H9 (cell line): Measurements from ENCODE around the gene SLC4A2. TPM values are rescaled to one million over a fixed set of nuclear protein-coding genes. Genes with fewer than 3 reads are reported as not detected.

Source experiments
- DNase-seq: peaks from one replicate; pipeline ENCODE4 v3.0.0-alpha.2; 2017
- H2AFZ ChIP-seq: one replicate; pipeline ENCODE4 v1.6.1; 2013; ENCODE audit warnings: mild to moderate bottlenecking, low read length, control low read depth, moderate library complexity
- H2AK5ac ChIP-seq: 2 replicates; pipeline ENCODE4 v1.6.1; 2013; ENCODE audit warnings: low read length, control low read depth, mixed read lengths; ENCODE audit not compliant: insufficient read length
- H2BK120ac ChIP-seq: one replicate; pipeline ENCODE4 v1.6.1; 2013; ENCODE audit warnings: low read depth, mild to moderate bottlenecking, low read length, control low read depth, inconsistent platforms; ENCODE audit not compliant: poor library complexity, severe bottlenecking
- H2BK12ac ChIP-seq: 2 replicates; pipeline ENCODE4 v1.6.1; 2013; ENCODE audit warnings: low read length, control low read depth, mixed read lengths, low read depth; ENCODE audit not compliant: insufficient read length
- H2BK15ac ChIP-seq: 2 replicates; pipeline ENCODE4 v1.6.1; 2013; ENCODE audit warnings: low read depth, low read length, control low read depth
- H2BK20ac ChIP-seq: one replicate; pipeline ENCODE4 v1.6.1; 2013; ENCODE audit warnings: low read depth, mild to moderate bottlenecking, low read length, control low read depth, inconsistent platforms; ENCODE audit not compliant: poor library complexity, severe bottlenecking
- H2BK5ac ChIP-seq: 2 replicates; pipeline ENCODE4 v1.6.1; 2013; ENCODE audit warnings: low read length, control low read depth, mixed read lengths; ENCODE audit not compliant: insufficient read length
- H3K14ac ChIP-seq: 2 replicates; pipeline ENCODE4 v1.6.1; 2013; ENCODE audit warnings: low read length, control low read depth; ENCODE audit not compliant: insufficient read depth
- H3K18ac ChIP-seq: 2 replicates; pipeline ENCODE4 v1.6.1; 2013; ENCODE audit warnings: low read depth, mild to moderate bottlenecking, mixed read lengths, low read length, control low read depth; ENCODE audit not compliant: insufficient read length
- H3K23ac ChIP-seq: 2 replicates; pipeline ENCODE4 v1.6.1; 2013; ENCODE audit warnings: low read length, control low read depth, mixed read lengths, low read depth; ENCODE audit not compliant: insufficient read length
- H3K23me2 ChIP-seq: 2 replicates; pipeline ENCODE4 v1.6.1; 2013; ENCODE audit warnings: low read depth, mild to moderate bottlenecking, mixed read lengths, low read length, control low read depth; ENCODE audit not compliant: insufficient read length, poor library complexity, severe bottlenecking
- H3K27ac ChIP-seq: 2 replicates; pipeline ENCODE4 v1.5.1; 2013; ENCODE audit warnings: low read length, control low read depth, mixed read lengths, low read depth; ENCODE audit not compliant: insufficient read length
- H3K27me3 ChIP-seq: 2 replicates; pipeline ENCODE4 v1.6.1; 2013; ENCODE audit warnings: low read length, control low read depth, inconsistent platforms; ENCODE audit not compliant: insufficient read depth
- H3K4ac ChIP-seq: 2 replicates; pipeline ENCODE4 v1.6.1; 2013; ENCODE audit warnings: low read depth, mild to moderate bottlenecking, control low read depth, inconsistent platforms, low read length, moderate library complexity
- H3K4me1 ChIP-seq: 2 replicates; pipeline ENCODE4 v1.6.1; 2013; ENCODE audit warnings: low read length, control low read depth, inconsistent platforms; ENCODE audit not compliant: insufficient read depth
- H3K4me2 ChIP-seq: 2 replicates; pipeline ENCODE4 v1.6.1; 2013; ENCODE audit warnings: low read length, control low read depth, mixed read lengths; ENCODE audit not compliant: insufficient read length, insufficient read depth
- H3K56ac ChIP-seq: 2 replicates; pipeline ENCODE4 v1.6.1; 2013; ENCODE audit warnings: low read depth, mild to moderate bottlenecking, mixed read lengths, low read length, control low read depth; ENCODE audit not compliant: insufficient read length
- H3K79me1 ChIP-seq: 2 replicates; pipeline ENCODE4 v1.6.1; 2013; ENCODE audit warnings: low read depth, mild to moderate bottlenecking, moderate library complexity, low read length, control low read depth, inconsistent platforms; ENCODE audit not compliant: insufficient read depth, poor library complexity, severe bottlenecking
- H3K79me2 ChIP-seq: 2 replicates; pipeline ENCODE4 v1.6.1; 2013; ENCODE audit warnings: low read length, control low read depth, inconsistent platforms; ENCODE audit not compliant: insufficient read depth
- H3K9ac ChIP-seq: 2 replicates; pipeline ENCODE4 v1.6.1; 2013; ENCODE audit warnings: low read length, control low read depth, mixed read lengths; ENCODE audit not compliant: insufficient read length; ENCODE audit errors: extremely low read depth
- H3K9me3 ChIP-seq: one replicate; pipeline ENCODE4 v1.6.1; 2013; ENCODE audit warnings: low read depth, low read length, inconsistent platforms; ENCODE audit not compliant: control insufficient read depth
- H3T11ph ChIP-seq: one replicate; pipeline ENCODE4 v1.6.1; 2013; ENCODE audit warnings: mild to moderate bottlenecking, low read length, control low read depth, inconsistent platforms
- H4K20me1 ChIP-seq: one replicate; pipeline ENCODE4 v1.6.1; 2013; ENCODE audit not compliant: control insufficient read depth, insufficient read length, insufficient read depth
- H4K5ac ChIP-seq: 2 replicates; pipeline ENCODE4 v1.6.1; 2013; ENCODE audit warnings: low read depth, mild to moderate bottlenecking, mixed read lengths, low read length, control low read depth; ENCODE audit not compliant: insufficient read length
- H4K8ac ChIP-seq: replicated peaks from 2 replicates; pipeline ENCODE4 v1.6.1; 2013; ENCODE audit warnings: low read length, control low read depth, mixed read lengths, low read depth; ENCODE audit not compliant: insufficient read length
- H4K91ac ChIP-seq: 2 replicates; pipeline ENCODE4 v1.6.1; 2013; ENCODE audit warnings: low read depth, mild to moderate bottlenecking, moderate library complexity, mixed read lengths, low read length, control low read depth; ENCODE audit not compliant: insufficient read length
- H3K27ac Mint-ChIP-seq, 3 experiments: 2 replicates in 2 of 3; 3 replicates in 1 of 3; pipeline ENCODE4 v1.8.0; 2020 to 2021; ENCODE audit warnings: mixed read lengths in 3 of 3, mild to moderate bottlenecking in 1 of 3, moderate library complexity in 1 of 3
- H3K27me3 Mint-ChIP-seq: 2 replicates; pipeline ENCODE4 v1.8.0; 2021; ENCODE audit warnings: low read depth, mild to moderate bottlenecking, moderate library complexity, mixed read lengths
- H3K36me3 Mint-ChIP-seq, 3 experiments: 2 replicates in 2 of 3; 3 replicates in 1 of 3; pipeline ENCODE4 v1.8.0; 2020 to 2021; ENCODE audit warnings: low read depth in 3 of 3, mixed read lengths in 3 of 3; ENCODE audit not compliant: insufficient read depth in 1 of 3
- H3K4me1 Mint-ChIP-seq, 2 experiments: 2 replicates each; pipeline ENCODE4 v1.8.0; 2020; ENCODE audit warnings: mixed read lengths in 2 of 2
- H3K4me3 Mint-ChIP-seq, 2 experiments: 2 replicates in 1 of 2; 3 replicates in 1 of 2; pipeline ENCODE4 v1.8.0; 2020 to 2021; ENCODE audit warnings: mild to moderate bottlenecking in 2 of 2, mixed read lengths in 2 of 2, moderate library complexity in 1 of 2
- H3K9me3 Mint-ChIP-seq, 2 experiments: 2 replicates in 1 of 2; 3 replicates in 1 of 2; pipeline ENCODE4 v1.8.0; 2020; ENCODE audit warnings: mild to moderate bottlenecking in 2 of 2, mixed read lengths in 2 of 2, moderate library complexity in 1 of 2
- CTCF ChIP-seq: fragments of 200-600 bp; sonication (generic); conservative IDR thresholded peaks from 3 replicates; pipeline ENCODE4 v1.8.0; 2021; ENCODE audit warnings: antibody characterized with exemption, mild to moderate bottlenecking
- WGBS: extraction: QIAGEN DNeasy Blood & Tissue Kit; methylation state at CpG from one replicate; pipeline ENCODE4 v1.1.7; 2013; ENCODE audit warnings: missing lambda C conversion rate, low lambda C conversion rate, mixed read lengths; ENCODE audit not compliant: insufficient read length; ENCODE audit errors: extremely low coverage; 5-methylcytosine and 5-hydroxymethylcytosine counted together
- total RNA-seq: library from RNA; stranded (reverse); gene quantifications from 2 replicates; pipeline ENCODE4 v1.2.1, GENCODE V29; 2021

Gene SLC4A2
- total RNA-seq, 1 experiment from 2014 or later: 136 TPM

- H3K4ac ChIP-seq: no peak overlapping the region
- no peak overlapping the region for H4K5ac ChIP-seq
- H2BK20ac ChIP-seq: no peak overlapping the region
- Mint-ChIP-seq H3K4me1 (peaks cover 30 to 54% of the 10 kb centered on the region in 2 experiments), H3K27ac (no peak overlapping the region; a peak in 1 of 7 replicates), H3K4me3 (no peak overlapping the region; a peak in 1 of 5 replicates), H3K27me3 (peaks cover 79% of the 10 kb centered on the region), H3K9me3 (peaks cover 0 to 9% of the 10 kb centered on the region in 2 experiments; a peak in 2 of 5 replicates), H3K36me3 (peaks cover 2 to 6% (median 6%) of the 10 kb centered on the region in 3 experiments; a peak in 6 of 7 replicates)
- H3T11ph ChIP-seq: no peak overlapping the region
- H3K79me1 ChIP-seq: no peaks in the 10 kb centered on the region
- H4K8ac ChIP-seq: no peak overlapping the region
- H3K9ac ChIP-seq: no peak overlapping the region
- no peak overlapping the region for H2BK15ac ChIP-seq
- H3K14ac ChIP-seq: no peak overlapping the region
- TF ChIP-seq CTCF: no peak
- no peak overlapping the region for H3K27ac ChIP-seq
- H2AFZ ChIP-seq: no peak overlapping the region
- no peak overlapping the region for H4K91ac ChIP-seq
- no peak overlapping the region for H2BK5ac ChIP-seq
- H3K4me1 ChIP-seq: peaks cover 6% of the 10 kb centered on the region; the same call in 1 of the 2 replicates
- no peak overlapping the region for H3K23ac ChIP-seq
- H2AK5ac ChIP-seq: no peak overlapping the region
- H4K20me1 ChIP-seq: no peaks in the 10 kb centered on the region
- H2BK12ac ChIP-seq: no peak overlapping the region
- no peak overlapping the region for H3K18ac ChIP-seq
- no CpG with 5 or more reads among the region's 5 CpGs for WGBS
- no peak overlapping the region for H3K4me2 ChIP-seq
- no peaks in the 10 kb centered on the region for H3K9me3 ChIP-seq
- no peaks in the 10 kb centered on the region for H3K79me2 ChIP-seq
- H3K27me3 ChIP-seq: peaks cover 6% of the 10 kb centered on the region; the same call in 1 of the 2 replicates
- H3K23me2 ChIP-seq: peaks cover 7% of the 10 kb centered on the region
- no peak overlapping the region for H2BK120ac ChIP-seq
- DNase-seq: no peak
- H3K56ac ChIP-seq: no peak overlapping the region
Measured at GRCh38 chr7:151015967-151016366, 43.4 kb upstream of the SLC4A2 start.
